ENCODE results near the gene EPHA3. TPM values are rescaled to one million over a fixed set of nuclear protein-coding genes. Genes with fewer than 3 reads are reported as not detected.

The EPHA3 gene
- total RNA-seq, 4 donors from 2014 or later = 2.3 to 4.6 (median 2.4) TPM; not detected in 1

GRCh38 chr3:89067736-89068135 is 39.7 kb upstream of the EPHA3 start:
- H3K4me3 ChIP-seq = no peak overlapping the region
- H3K27ac ChIP-seq = no peak overlapping the region
- 57 to 71% methylated on average over 2 of the region's 2 CpGs for WGBS, 2 donors (ENCODE audit: low coverage in 1 of 2)
- no peaks in the 10 kb centered on the region for H3K4me1 ChIP-seq
- no peaks in the 10 kb centered on the region for H3K27me3 ChIP-seq
- H3K9me3 ChIP-seq = no peaks in the 10 kb centered on the region
- intact Hi-C loops (cut with DNase I; ENCODE audit: low total_unique reads) = no loop called here
- in situ Hi-C loops (cut with MboI; ENCODE audit: low pct_ligation_motif_present in 1 of 4, low pct_unique_long_range_greater_than_20kb in 1 of 4, low sequenced_read_pairs in 3 of 4) = no loop called here
- no peaks in the 10 kb centered on the region for H3K36me3 ChIP-seq
- no peak for TF ChIP-seq EP300 (IDR thresholded peaks at IDR 0.05; ENCODE audit: low read depth)
- TF ChIP-seq POLR2AphosphoS5 (IDR thresholded peaks at IDR 0.05) = no peak
- TF ChIP-seq POLR2A (IDR thresholded peaks at IDR 0.05) = no peak
- TF ChIP-seq, protein P1, sequence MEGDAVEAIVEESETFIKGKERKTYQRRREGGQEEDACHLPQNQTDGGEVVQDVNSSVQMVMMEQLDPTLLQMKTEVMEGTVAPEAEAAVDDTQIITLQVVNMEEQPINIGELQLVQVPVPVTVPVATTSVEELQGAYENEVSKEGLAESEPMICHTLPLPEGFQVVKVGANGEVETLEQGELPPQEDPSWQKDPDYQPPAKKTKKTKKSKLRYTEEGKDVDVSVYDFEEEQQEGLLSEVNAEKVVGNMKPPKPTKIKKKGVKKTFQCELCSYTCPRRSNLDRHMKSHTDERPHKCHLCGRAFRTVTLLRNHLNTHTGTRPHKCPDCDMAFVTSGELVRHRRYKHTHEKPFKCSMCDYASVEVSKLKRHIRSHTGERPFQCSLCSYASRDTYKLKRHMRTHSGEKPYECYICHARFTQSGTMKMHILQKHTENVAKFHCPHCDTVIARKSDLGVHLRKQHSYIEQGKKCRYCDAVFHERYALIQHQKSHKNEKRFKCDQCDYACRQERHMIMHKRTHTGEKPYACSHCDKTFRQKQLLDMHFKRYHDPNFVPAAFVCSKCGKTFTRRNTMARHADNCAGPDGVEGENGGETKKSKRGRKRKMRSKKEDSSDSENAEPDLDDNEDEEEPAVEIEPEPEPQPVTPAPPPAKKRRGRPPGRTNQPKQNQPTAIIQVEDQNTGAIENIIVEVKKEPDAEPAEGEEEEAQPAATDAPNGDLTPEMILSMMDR (IDR thresholded peaks at IDR 0.05) = no peak
- DNase-seq = no peak

DNA sequence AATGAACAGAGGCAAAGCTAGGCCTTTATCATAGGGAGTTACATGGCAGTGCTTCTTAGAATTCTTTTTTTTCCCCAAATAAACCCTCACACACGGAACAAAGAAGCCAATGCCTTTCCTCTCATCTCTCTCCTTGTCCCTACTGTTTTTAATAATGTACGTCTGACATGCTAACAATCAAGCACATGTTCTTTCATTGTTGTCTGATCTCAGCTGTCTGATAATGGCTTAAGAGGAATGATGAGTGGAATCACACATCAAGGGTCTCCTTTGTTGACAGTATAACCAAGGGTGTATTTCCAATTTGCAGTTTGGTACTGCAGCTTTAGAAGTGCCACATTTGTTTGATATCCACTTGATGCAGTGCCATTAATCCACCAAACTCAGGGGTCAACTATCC is 34.8 kb upstream of the EPHA3 start:
- H3K27me3 ChIP-seq = no peaks in the 10 kb centered on the region
- 63 to 65% methylated on average over 2 of the region's 2 CpGs for WGBS, 2 donors (ENCODE audit: low coverage in 1 of 2)
- no peak overlapping the region for H3K4me3 ChIP-seq
- no peaks in the 10 kb centered on the region for H3K36me3 ChIP-seq
- no peak overlapping the region for H3K27ac ChIP-seq
- in situ Hi-C loops (cut with MboI; ENCODE audit: low pct_ligation_motif_present in 1 of 4, low pct_unique_long_range_greater_than_20kb in 1 of 4, low sequenced_read_pairs in 3 of 4) = no loop called here
- no peaks in the 10 kb centered on the region for H3K4me1 ChIP-seq
- intact Hi-C loops (cut with DNase I; ENCODE audit: low total_unique reads) = no loop called here
- no peak for TF ChIP-seq POLR2AphosphoS5 (IDR thresholded peaks at IDR 0.05)
- no peak for TF ChIP-seq EP300 (IDR thresholded peaks at IDR 0.05; ENCODE audit: low read depth)
- TF ChIP-seq, protein P1 (IDR thresholded peaks at IDR 0.05) = no peak
- no peak for TF ChIP-seq POLR2A (IDR thresholded peaks at IDR 0.05)
- DNase-seq = no peak
- H3K9me3 ChIP-seq = no peaks in the 10 kb centered on the region

- Histone ChIP-seq H3K27ac (no peak overlapping the region), H3K27me3 (no peaks in the 10 kb centered on the region), H3K9me3 (no peaks in the 10 kb centered on the region), H3K4me1 (no peaks in the 10 kb centered on the region), H3K36me3 (no peaks in the 10 kb centered on the region), H3K4me3 (no peak overlapping the region)
- 53 to 67% methylated on average over 1 of the region's 1 CpG for WGBS, 2 donors (ENCODE audit: low coverage in 1 of 2)
- intact Hi-C loops (cut with DNase I; ENCODE audit: low total_unique reads) (loop anchor here (5.0 kb wide), 1 partner anchor 1723 kb away; no protein-coding TSS in a partner anchor), in situ Hi-C loops (cut with MboI; ENCODE audit: low pct_ligation_motif_present in 1 of 4, low pct_unique_long_range_greater_than_20kb in 1 of 4, low sequenced_read_pairs in 3 of 4) (loop anchor here in 1 of 4 donors (25.0 kb wide), 1 partner anchor 868 kb away; no protein-coding TSS in a partner anchor)
- no peak for DNase-seq
- TF ChIP-seq POLR2AphosphoS5 (IDR thresholded peaks at IDR 0.05) (no peak), EP300 (IDR thresholded peaks at IDR 0.05; ENCODE audit: low read depth) (no peak), POLR2A (IDR thresholded peaks at IDR 0.05) (no peak)
- TF ChIP-seq, protein P1 (IDR thresholded peaks at IDR 0.05) = no peak
Measured at GRCh38 chr3:89079944-89080343, 27.5 kb upstream of the EPHA3 start.

DNA sequence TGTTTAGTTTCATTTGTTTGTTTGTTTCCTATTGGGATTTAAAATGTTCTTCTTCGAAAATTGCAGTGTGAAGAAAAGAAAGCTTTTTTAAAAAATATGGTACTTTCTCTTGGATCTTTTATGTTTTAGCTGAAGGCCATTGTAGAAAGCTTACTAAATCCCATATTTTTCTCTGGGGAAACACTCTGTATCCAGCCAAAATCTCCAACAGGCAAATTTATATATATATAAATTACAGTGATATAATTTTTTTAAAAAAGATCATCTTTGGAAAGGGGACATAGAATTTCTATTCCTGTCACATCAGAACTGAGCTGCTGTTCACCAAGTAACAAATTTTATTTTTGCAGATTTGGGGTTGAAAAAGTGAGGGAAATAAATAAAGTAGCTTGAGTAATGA is 19.6 kb upstream of the EPHA3 start:
- no peak for DNase-seq
- H3K4me1 ChIP-seq = no peaks in the 10 kb centered on the region
- intact Hi-C loops (cut with DNase I; ENCODE audit: low total_unique reads) = no loop called here
- H3K4me3 ChIP-seq = no peak overlapping the region
- no peaks in the 10 kb centered on the region for H3K36me3 ChIP-seq
- 67 to 82% methylated on average over 1 of the region's 1 CpG for WGBS, 2 donors (ENCODE audit: low coverage in 1 of 2)
- in situ Hi-C loops (cut with MboI; ENCODE audit: low pct_ligation_motif_present in 1 of 4, low pct_unique_long_range_greater_than_20kb in 1 of 4, low sequenced_read_pairs in 3 of 4) = loop anchor here in 1 of 4 donors (25.0 kb wide), 1 partner anchor 876 kb away; no protein-coding TSS in a partner anchor
- TF ChIP-seq POLR2A (IDR thresholded peaks at IDR 0.05) (no peak), EP300 (IDR thresholded peaks at IDR 0.05; ENCODE audit: low read depth) (no peak), POLR2AphosphoS5 (IDR thresholded peaks at IDR 0.05) (no peak)
- TF ChIP-seq, protein P1 (IDR thresholded peaks at IDR 0.05) = no peak
- H3K9me3 ChIP-seq = no peaks in the 10 kb centered on the region
- H3K27me3 ChIP-seq = no peaks in the 10 kb centered on the region
- H3K27ac ChIP-seq = no peak overlapping the region
